Measurements from ENCODE around the gene NHERF1. TPM values are rescaled to one million over a fixed set of nuclear protein-coding genes. Genes with fewer than 3 reads are reported as not detected.

NHERF1 gene
- total and polyA plus RNA-seq, 2 of the 13 experiments (the other 11 are each of a cell fraction or from before 2014, with no cell fraction given), result 169 to 269 TPM

GRCh38 chr17:74760404-74761105 lies 12.1 kb downstream of the NHERF1 start (continued):
- TF ChIP-seq RBFOX2 (IDR thresholded peaks at IDR 0.05; ENCODE audit: low read depth, low read length) (peak; percentile 4; the same call in 1 of the 2 replicates), ZNF441 (CRISPR knock-in tag; IDR thresholded peaks at IDR 0.05; ENCODE audit: borderline replicate concordance) (no peak), ZNF75D (CRISPR knock-in tag; IDR thresholded peaks at IDR 0.05; ENCODE audit: borderline replicate concordance) (no peak), HNF1A (IDR thresholded peaks at IDR 0.05; ENCODE audit: low read depth) (no peak), HNF1A (CRISPR knock-in tag; IDR thresholded peaks at IDR 0.05; ENCODE audit: borderline replicate concordance) (peak; percentile 55; the same call in 1 of the 2 replicates), REXO4 (CRISPR knock-in tag; IDR thresholded peaks at IDR 0.05; ENCODE audit: borderline replicate concordance) (no peak), ZSCAN25 (CRISPR knock-in tag; IDR thresholded peaks at IDR 0.05) (0 out of 2 replicates have a peak, but pooled peaks have one; percentile 25), MEF2D (CRISPR knock-in tag; IDR thresholded peaks at IDR 0.05) (0 out of 2 replicates have a peak, but pooled peaks have one; percentile 12), TEAD3 (CRISPR knock-in tag; optimal IDR thresholded peaks at IDR 0.05; ENCODE audit: borderline replicate concordance) (peak; percentile 22), ZBTB7A (CRISPR knock-in tag; IDR thresholded peaks at IDR 0.05) (no peak), ZNF17 (CRISPR knock-in tag; IDR thresholded peaks at IDR 0.05) (no peak), SOX13 (IDR thresholded peaks at IDR 0.05) (no peak), SOX13 (CRISPR knock-in tag; conservative IDR thresholded peaks at IDR 0.05 in 1 of 2, IDR thresholded peaks at IDR 0.05 in 1 of 2) (peak in 1 of 2 experiments; percentile 73; a peak in 2 of 4 replicates), POLR2A (IDR thresholded peaks at IDR 0.05; ENCODE audit: insufficient read depth in 1 of 2, low read depth in 2 of 2, low read length in 2 of 2) (peak in 1 of 2 experiments; percentile 21; a peak in 1 of 4 replicates), RERE (CRISPR knock-in tag; IDR thresholded peaks at IDR 0.05; ENCODE audit: low read depth) (no peak), EEA1 (CRISPR knock-in tag; IDR thresholded peaks at IDR 0.05; ENCODE audit: borderline replicate concordance) (0 out of 2 replicates have a peak, but pooled peaks have one; percentile 61), MIER2 (CRISPR knock-in tag; IDR thresholded peaks at IDR 0.05) (peak; percentile 50; the same call in 1 of the 2 replicates), FOXP4 (CRISPR knock-in tag; IDR thresholded peaks at IDR 0.05) (no peak)
